Measurements from ENCODE around the gene TMEM245. TPM values are rescaled to one million over a fixed set of nuclear protein-coding genes. Genes with fewer than 3 reads are reported as not detected.

Gene TMEM245
- total and polyA plus RNA-seq, 2 of the 13 experiments (the other 11 are each of a cell fraction or from before 2014, with no cell fraction given): 53.5 to 55.4 TPM

GRCh38 chr9:108996643-108997042 lies 123.1 kb downstream of the TMEM245 start (continued):
- TF ChIP-seq, protein P1, sequence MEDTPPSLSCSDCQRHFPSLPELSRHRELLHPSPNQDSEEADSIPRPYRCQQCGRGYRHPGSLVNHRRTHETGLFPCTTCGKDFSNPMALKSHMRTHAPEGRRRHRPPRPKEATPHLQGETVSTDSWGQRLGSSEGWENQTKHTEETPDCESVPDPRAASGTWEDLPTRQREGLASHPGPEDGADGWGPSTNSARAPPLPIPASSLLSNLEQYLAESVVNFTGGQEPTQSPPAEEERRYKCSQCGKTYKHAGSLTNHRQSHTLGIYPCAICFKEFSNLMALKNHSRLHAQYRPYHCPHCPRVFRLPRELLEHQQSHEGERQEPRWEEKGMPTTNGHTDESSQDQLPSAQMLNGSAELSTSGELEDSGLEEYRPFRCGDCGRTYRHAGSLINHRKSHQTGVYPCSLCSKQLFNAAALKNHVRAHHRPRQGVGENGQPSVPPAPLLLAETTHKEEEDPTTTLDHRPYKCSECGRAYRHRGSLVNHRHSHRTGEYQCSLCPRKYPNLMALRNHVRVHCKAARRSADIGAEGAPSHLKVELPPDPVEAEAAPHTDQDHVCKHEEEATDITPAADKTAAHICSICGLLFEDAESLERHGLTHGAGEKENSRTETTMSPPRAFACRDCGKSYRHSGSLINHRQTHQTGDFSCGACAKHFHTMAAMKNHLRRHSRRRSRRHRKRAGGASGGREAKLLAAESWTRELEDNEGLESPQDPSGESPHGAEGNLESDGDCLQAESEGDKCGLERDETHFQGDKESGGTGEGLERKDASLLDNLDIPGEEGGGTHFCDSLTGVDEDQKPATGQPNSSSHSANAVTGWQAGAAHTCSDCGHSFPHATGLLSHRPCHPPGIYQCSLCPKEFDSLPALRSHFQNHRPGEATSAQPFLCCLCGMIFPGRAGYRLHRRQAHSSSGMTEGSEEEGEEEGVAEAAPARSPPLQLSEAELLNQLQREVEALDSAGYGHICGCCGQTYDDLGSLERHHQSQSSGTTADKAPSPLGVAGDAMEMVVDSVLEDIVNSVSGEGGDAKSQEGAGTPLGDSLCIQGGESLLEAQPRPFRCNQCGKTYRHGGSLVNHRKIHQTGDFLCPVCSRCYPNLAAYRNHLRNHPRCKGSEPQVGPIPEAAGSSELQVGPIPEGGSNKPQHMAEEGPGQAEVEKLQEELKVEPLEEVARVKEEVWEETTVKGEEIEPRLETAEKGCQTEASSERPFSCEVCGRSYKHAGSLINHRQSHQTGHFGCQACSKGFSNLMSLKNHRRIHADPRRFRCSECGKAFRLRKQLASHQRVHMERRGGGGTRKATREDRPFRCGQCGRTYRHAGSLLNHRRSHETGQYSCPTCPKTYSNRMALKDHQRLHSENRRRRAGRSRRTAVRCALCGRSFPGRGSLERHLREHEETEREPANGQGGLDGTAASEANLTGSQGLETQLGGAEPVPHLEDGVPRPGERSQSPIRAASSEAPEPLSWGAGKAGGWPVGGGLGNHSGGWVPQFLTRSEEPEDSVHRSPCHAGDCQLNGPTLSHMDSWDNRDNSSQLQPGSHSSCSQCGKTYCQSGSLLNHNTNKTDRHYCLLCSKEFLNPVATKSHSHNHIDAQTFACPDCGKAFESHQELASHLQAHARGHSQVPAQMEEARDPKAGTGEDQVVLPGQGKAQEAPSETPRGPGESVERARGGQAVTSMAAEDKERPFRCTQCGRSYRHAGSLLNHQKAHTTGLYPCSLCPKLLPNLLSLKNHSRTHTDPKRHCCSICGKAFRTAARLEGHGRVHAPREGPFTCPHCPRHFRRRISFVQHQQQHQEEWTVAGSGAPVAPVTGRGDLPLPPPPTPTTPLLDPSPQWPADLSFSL (CRISPR knock-in tag; IDR thresholded peaks at IDR 0.05): no peak
- TF ChIP-seq ZNF788 (CRISPR knock-in tag; IDR thresholded peaks at IDR 0.05; ENCODE audit: borderline replicate concordance) (no peak), RXRA (CRISPR knock-in tag; IDR thresholded peaks at IDR 0.05) (no peak), ZNF282 (IDR thresholded peaks at IDR 0.05; ENCODE audit: partially characterized antibody) (no peak), ZBTB37 (CRISPR knock-in tag; IDR thresholded peaks at IDR 0.05) (no peak)
- TF ChIP-seq, protein P2, sequence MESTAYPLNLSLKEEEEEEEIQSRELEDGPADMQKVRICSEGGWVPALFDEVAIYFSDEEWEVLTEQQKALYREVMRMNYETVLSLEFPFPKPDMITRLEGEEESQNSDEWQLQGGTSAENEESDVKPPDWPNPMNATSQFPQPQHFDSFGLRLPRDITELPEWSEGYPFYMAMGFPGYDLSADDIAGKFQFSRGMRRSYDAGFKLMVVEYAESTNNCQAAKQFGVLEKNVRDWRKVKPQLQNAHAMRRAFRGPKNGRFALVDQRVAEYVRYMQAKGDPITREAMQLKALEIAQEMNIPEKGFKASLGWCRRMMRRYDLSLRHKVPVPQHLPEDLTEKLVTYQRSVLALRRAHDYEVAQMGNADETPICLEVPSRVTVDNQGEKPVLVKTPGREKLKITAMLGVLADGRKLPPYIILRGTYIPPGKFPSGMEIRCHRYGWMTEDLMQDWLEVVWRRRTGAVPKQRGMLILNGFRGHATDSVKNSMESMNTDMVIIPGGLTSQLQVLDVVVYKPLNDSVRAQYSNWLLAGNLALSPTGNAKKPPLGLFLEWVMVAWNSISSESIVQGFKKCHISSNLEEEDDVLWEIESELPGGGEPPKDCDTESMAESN (CRISPR knock-in tag; conservative IDR thresholded peaks at IDR 0.05): no peak

Measured in HepG2 (cell line).